Measurements from ENCODE around the gene XXYLT1. TPM values are rescaled to one million over a fixed set of nuclear protein-coding genes. Genes with fewer than 3 reads are reported as not detected.

Gene XXYLT1
- polyA plus RNA-seq, 2 of the 4 experiments (the other 2 are of a cell fraction) = 11.9 to 12.0 TPM

- ChIA-PET POLR2A (no interaction called here), CTCF (no interaction called here)
- FAIRE-seq (no peak), DNase-seq (ENCODE audit: low read depth in 1 of 2, low spot score in 1 of 2) (no peak), ATAC-seq (no peak)
- no peak overlapping the region for H3K4me2 ChIP-seq
- 94% methylated on average over 9 of the region's 15 CpGs for WGBS (ENCODE audit: missing lambda C conversion rate)
- TF ChIP-seq HDAC2 (IDR thresholded peaks at IDR 0.05) = no peak
- TF ChIP-seq MYC (IDR thresholded peaks at IDR 0.05; ENCODE audit: borderline replicate concordance, low read length) = no peak
- no peak for TF ChIP-seq JUNB (IDR thresholded peaks at IDR 0.05)
- TF ChIP-seq CBX8 (IDR thresholded peaks at IDR 0.05) = no peak
- no peak for TF ChIP-seq ATOH8 (CRISPR knock-in tag; IDR thresholded peaks at IDR 0.05; ENCODE audit: low read depth)
- TF ChIP-seq HOXB13 (CRISPR knock-in tag; IDR thresholded peaks at IDR 0.05; ENCODE audit: low read depth) = no peak
- no peak for TF ChIP-seq PHF8 (IDR thresholded peaks at IDR 0.05; ENCODE audit: borderline replicate concordance, low read depth)
- TF ChIP-seq ZC3H11A (IDR thresholded peaks at IDR 0.05) = no peak
- no peak for TF ChIP-seq RARB (CRISPR knock-in tag; IDR thresholded peaks at IDR 0.05)
- TF ChIP-seq HOXA7 (CRISPR knock-in tag; IDR thresholded peaks at IDR 0.05) = no peak
- no peak for TF ChIP-seq ZSCAN20 (CRISPR knock-in tag; IDR thresholded peaks at IDR 0.05)
- no peak for TF ChIP-seq EP300 (IDR thresholded peaks at IDR 0.05)
- TF ChIP-seq NR3C1 (IDR thresholded peaks at IDR 0.05) = no peak
- TF ChIP-seq BCL3 (IDR thresholded peaks at IDR 0.05) = no peak
- no peak for TF ChIP-seq CBX2 (IDR thresholded peaks at IDR 0.05; ENCODE audit: borderline replicate concordance, low read depth)
- no peak for TF ChIP-seq SREBF2 (IDR thresholded peaks at IDR 0.05)
- no peaks in the 10 kb centered on the region for H3K4me1 ChIP-seq
- no peak overlapping the region for H3K27ac ChIP-seq
- H3K9me3 ChIP-seq = no peaks in the 10 kb centered on the region
- H3K4me3 ChIP-seq = no peak overlapping the region
Measured at GRCh38 chr3:195221876-195222617, 48.9 kb downstream of the XXYLT1 start.

GRCh38 chr3:195221015-195221853 lies 49.7 kb downstream of the XXYLT1 start:
- CTCF ChIA-PET = no interaction called here
- no peak for ATAC-seq

More at GRCh38 chr3:195221015-195221853, 49.7 kb downstream of the XXYLT1 start:
- no peak overlapping the region for H3K4me2 ChIP-seq
- no peaks in the 10 kb centered on the region for H3K4me1 ChIP-seq
- TF ChIP-seq E2F6 (IDR thresholded peaks at IDR 0.05; ENCODE audit: borderline replicate concordance, low read depth) (no peak), TP53 (CRISPR knock-in tag; IDR thresholded peaks at IDR 0.05) (no peak), HOXB5 (CRISPR knock-in tag; IDR thresholded peaks at IDR 0.05) (no peak), PHF8 (IDR thresholded peaks at IDR 0.05; ENCODE audit: borderline replicate concordance, low read depth) (no peak), BHLHE40 (IDR thresholded peaks at IDR 0.05; ENCODE audit: low read depth, low read length) (no peak), NR3C1 (IDR thresholded peaks at IDR 0.05) (no peak), HOXA7 (CRISPR knock-in tag; IDR thresholded peaks at IDR 0.05) (no peak), RARB (CRISPR knock-in tag; IDR thresholded peaks at IDR 0.05) (no peak), MAFK (IDR thresholded peaks at IDR 0.05; ENCODE audit: partially characterized antibody) (peak; percentile 73)
- H3K27ac ChIP-seq = no peak overlapping the region
- H3K4me3 ChIP-seq = no peak overlapping the region
- no peaks in the 10 kb centered on the region for H3K9me3 ChIP-seq
- WGBS (ENCODE audit: missing lambda C conversion rate) = 85% methylated on average over 8 of the region's 9 CpGs
- no peak for DNase-seq (ENCODE audit: low read depth in 1 of 2, low spot score in 1 of 2)
- no peak for FAIRE-seq
- POLR2A ChIA-PET = no interaction called here

Data from A549 (cell line).